Stimulated activated CD8-positive, alpha-beta memory T cell treated with anti-CD3 and anti-CD28 coated beads, Interleukin-4, amount 100 ng/mL, for 4 hours (primary cell): Measurements from ENCODE around the gene USH2A.

Experiments
- DNase-seq, 2 donors: peaks; one replicate each; pipeline ENCODE4 v3.0.0-alpha.2; 2020; ENCODE audit warnings: low read depth in 2 of 2, low spot score in 1 of 2

Gene USH2A

DNA sequence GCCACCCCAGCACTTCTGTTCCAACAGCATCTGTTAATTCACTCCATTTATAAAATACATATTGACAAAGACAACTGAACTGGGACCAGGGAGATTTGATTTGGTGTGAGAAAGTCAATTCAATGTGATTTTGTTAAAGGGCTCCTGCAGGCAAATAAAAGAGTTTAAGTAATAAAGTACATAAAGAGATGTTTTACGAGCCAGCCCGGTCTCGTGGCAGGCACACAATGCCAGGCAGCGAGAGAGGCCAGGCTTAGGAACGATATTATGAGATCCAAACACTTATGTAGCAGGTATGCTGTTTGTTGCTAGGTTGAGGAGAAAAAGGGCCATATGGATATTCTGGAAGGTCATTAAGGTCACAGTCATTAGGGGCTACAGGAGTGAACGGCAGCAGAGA, 629.1 kb downstream of the USH2A start:
- DNase-seq, result no peak

- no peak for DNase-seq
Observed at GRCh38 chr1:215793180-215793579, 630.1 kb downstream of the USH2A start.

- no peak for DNase-seq
Observed at GRCh38 chr1:215792446-215792845, 630.8 kb downstream of the USH2A start.

- no peak for DNase-seq
Observed at GRCh38 chr1:215789981-215790380, 633.3 kb downstream of the USH2A start.

GRCh38 chr1:215786997-215787396, 636.3 kb downstream of the USH2A start:
- no peak for DNase-seq

DNA sequence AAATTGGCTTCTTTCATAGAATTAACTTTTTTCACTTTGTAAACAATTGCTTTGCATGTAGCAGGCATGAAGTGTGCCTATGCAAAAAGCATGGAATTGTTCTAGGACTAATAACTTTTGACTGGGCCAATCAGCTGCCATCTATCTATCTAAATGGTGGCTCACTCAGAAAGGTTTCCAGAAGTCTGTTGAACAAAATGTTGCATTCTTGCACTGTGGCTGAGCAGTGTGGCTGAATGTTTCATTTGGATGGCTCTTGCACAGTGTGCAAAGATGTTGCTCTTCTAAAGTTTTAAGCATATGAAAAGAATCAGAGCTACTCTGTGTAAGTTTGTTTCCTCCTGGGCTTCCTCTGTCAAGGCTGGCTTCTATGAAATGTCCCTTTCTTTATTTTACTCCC, 642.6 kb downstream of the USH2A start:
- no peak for DNase-seq

- DNase-seq, result no peak
Observed at GRCh38 chr1:215780139-215780538, 643.1 kb downstream of the USH2A start.

DNA sequence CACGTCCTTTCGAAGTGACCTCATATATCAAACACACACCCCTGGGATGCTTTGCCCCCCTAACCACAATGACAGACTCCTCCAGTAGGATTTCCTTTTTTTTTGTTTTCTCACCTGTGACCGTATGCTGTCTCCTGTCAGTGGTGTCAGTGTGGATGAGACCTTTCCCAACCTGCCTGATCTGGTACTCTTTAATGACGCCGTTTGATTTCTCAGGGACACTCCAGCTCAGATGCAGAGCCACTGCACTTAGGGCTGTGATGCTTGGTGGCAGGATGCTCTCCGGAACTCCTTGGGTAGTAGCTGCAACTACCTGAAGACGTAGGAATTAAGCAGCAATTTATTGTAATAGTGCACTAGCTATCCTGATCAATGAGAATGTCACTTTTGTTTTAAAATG, 643.5 kb downstream of the USH2A start:
- DNase-seq, result no peak

GRCh38 chr1:215777370-215777925, 645.8 kb downstream of the USH2A start:
- no peak for DNase-seq

DNA sequence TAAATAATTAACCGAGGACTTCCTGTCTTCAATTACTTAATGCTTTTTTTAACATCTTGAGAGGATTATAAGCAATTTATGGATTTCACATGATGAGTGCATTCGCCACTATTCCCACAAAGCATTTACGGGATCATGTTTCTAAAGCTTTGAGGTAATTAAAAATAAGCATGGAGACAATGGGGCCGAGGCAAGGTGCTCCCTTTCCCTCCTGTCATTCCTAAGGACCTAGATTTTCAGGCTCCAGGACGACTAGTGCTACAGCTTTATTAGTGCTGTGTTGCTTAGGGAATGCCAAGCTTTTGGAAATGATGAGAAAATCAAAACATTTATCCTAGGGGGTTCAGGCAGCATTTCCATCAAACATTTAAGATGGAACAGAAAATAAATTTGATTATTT, 646.9 kb downstream of the USH2A start:
- DNase-seq, result no peak

DNA sequence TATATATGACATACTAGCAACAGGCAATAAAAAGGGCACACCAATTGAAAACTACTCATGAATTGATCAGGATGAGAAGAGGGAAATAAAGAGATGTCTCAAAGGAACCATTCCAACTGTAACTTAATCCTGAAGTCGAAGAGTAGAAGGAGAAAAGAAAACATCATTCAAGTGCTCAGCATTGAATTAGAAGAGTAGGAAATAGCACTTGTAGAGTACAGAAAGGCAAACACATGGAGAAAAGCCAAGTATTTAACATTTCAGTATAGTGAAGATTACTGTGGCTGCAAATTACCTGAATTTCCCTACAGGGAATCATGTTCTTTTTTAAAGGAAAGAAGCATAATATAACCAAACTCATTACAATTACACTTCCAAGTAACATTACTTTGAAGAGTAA, 651.1 kb downstream of the USH2A start:
- no peak for DNase-seq

DNA sequence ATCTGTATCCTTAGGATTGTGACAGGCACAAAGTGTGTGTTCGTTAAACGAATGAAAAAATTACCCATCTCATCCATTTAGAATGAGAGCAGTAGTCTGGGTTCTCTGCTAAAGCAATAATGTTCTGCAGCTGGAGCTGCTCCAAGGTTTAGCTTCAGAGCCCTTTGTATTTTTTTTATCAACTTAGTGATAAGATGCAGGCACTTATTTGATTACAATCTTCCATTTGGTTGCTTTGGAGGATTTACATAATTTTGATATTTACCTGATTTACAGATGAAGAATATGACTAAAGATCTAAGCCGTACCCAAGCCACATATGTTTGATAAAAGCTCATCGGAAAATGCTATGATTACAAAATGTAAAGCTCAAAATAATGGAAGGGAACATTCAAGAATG, 654.9 kb downstream of the USH2A start:
- DNase-seq, result no peak

DNA sequence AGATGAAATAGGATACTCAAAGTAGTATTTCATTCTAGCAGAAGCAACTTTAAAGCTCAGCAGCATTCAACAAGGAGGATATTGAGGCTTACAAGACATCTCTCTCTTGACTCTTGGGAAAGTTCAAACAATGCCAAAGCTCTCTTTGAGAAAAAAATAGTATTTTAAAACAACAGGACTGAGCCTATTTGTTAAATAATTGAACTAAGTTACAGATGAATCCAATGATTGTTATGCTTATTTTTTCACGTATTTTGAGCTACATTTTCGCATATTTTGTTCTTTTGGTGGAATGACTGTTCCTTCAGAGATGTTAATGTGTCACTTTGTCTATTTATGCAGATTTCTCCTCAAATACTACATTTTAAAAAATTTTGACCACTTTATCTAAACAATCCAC, 655.5 kb downstream of the USH2A start:
- no peak for DNase-seq

DNA sequence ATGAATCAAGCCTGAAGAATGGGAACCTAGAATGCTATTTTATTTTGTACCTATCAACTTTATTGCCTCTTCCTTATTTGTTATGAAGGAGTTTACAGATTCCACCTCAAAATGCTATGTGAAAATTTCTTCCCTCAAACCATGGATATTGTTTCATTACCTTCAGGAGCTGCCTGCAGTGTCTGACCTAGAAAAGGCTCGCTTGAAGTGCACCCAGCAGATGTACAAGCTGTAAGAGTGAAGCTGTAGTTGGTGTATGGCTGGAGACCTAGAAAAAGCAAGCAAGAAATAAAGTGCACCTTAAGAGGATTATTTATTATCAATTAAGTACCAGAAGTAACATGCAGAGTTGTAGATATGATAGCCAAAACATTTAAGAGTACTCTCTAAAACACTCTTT, 656.7 kb downstream of the USH2A start:
- no peak for DNase-seq

GRCh38 chr1:215765833-215766232, 657.4 kb downstream of the USH2A start:
- no peak for DNase-seq

- DNase-seq, result no peak
Observed at GRCh38 chr1:215761446-215761845, 661.8 kb downstream of the USH2A start.

GRCh38 chr1:215754112-215754511, 669.1 kb downstream of the USH2A start:
- no peak for DNase-seq

- DNase-seq, result no peak
Observed at GRCh38 chr1:215749414-215749813, 673.8 kb downstream of the USH2A start.

DNA sequence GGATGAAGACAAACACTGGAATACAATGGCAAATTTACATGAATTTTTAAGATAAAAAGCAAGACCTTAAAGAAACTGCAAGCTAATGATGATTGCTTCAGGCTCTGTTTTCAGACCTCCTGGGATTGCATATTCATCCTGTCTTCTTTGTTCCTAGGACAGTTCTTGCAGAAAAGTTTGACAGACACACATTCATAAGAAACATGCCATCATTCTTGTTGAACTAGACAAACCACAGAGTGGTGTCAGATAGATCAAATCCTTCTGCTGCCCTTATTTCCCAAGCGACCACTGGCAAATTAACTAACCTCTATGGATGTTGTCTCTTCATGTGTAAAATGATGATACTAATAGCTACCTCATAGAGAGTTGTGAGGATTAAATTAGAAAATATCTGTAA, 674.8 kb downstream of the USH2A start:
- no peak for DNase-seq

GRCh38 chr1:215744419-215744818, 678.8 kb downstream of the USH2A start:
- DNase-seq, result no peak

DNA sequence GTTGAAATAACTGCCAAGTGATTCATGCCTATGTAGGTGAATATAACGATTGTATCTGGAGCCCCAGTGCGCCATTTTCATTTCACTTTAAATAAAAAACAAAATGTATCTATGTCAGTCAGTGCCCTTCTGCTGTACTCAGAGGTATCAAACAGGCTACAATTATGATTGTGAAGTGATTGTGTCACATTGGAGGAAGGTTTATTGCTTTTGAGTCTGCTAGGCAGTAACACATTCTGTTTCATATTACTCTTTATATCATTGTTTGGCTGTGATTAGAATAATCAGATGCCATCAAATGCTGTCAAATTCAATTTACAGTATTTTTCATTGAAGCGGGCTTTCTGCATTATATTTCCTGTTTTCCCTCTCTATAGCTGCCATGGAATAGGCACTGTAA, 684.2 kb downstream of the USH2A start:
- DNase-seq, result no peak

GRCh38 chr1:215731699-215732098, 691.5 kb downstream of the USH2A start:
- DNase-seq, result no peak

DNA sequence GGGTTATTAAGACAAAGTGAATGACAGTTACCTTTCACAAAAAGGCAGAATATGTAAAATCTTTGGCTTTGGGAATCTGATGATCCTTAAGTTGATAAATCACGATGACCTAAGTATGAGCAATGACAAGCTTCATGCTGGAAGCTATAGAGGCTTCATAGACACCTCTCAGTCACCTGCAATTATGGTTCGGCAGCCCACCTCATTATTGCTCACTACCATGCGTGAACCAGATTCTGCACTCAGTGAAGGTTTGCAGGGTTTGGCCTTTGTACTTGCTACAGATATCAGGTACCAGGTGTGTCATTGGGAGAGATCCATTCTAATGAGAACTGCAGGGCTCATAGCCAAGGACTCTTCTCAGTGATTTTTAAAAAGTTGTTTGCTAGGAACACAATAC, 692.6 kb downstream of the USH2A start:
- DNase-seq, result no peak

DNA sequence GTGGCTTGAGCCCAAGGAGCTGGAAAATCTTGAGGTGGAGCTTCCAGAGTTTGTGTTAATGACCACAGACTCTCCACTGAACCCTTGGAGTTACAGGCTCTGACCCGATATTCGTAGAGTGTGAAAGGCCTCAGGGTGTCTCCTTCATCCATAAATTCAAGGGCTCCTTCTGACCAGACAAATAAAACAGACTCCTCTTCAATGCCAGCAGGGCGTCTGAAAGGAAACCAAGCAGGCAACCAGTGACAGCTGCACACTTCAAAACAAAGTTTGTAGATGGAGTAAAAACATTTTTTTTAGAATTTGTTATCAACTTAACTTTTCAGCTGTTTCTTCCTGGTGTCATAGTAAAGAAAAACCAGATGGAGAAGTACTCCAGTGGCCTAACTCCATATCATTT, 695.1 kb downstream of the USH2A start:
- DNase-seq, result no peak
